ENCODE measurements around the gene ARMS2.

Gene ARMS2
- total RNA-seq: 0 reads per million in 3 experiments

DNA sequence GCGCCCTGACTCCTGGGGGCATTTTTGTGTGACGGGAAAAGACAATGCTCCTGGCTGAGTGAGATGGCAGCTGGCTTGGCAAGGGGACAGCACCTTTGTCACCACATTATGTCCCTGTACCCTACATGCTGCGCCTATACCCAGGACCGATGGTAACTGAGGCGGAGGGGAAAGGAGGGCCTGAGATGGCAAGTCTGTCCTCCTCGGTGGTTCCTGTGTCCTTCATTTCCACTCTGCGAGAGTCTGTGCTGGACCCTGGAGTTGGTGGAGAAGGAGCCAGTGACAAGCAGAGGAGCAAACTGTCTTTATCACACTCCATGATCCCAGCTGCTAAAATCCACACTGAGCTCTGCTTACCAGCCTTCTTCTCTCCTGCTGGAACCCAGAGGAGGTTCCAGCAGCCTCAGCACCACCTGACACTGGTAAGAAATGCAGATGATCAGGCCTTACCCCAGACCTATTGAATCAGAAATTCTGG lies at the start of gene ARMS2:
ARMS2 (plus strand) TSS at position 51 of the 478 bp plus-strand sequence; CDS start at position 126, 75 bp downstream.
- DNase-seq: no peak

DNA sequence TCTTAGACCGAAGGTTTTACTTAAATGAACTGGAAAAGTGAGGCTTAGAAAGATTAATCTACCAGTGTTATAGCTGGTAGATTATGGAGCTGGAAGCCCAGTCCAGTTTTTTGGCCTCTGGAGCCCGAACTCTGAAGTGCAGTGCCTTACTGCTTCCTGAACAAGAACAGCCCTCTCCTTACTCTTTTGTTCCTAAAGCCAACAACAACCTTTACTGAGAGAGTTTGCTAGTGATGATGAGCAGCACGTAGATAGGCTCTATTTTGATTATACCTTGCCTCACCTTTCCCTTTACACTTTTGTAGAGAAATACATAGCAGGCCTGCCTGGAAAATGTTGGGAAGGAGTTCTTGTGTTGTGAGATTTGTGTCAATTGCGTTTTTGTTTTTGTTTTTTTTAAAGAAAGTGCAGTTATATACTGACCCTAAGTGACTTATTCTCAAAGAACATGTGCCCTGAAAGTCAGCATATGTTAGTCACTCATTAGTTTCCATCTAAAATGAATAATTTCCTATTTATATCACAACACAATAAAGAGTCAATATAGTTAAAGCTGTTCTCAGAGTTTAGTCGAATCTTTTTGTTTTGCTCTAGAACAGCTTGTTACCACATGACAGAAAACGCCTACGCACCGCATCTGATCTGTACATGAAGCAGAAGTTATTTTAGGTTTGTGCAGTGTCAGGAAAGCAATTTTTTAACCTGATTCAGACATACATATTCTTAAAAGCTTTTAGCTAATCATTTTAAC lies 46.9 kb upstream of the ARMS2 start:
- peak; percentile 45 for DNase-seq

GRCh38 chr10:122413327-122413726 lies 41.1 kb upstream of the ARMS2 start:
- no peak for DNase-seq

GRCh38 chr10:122417667-122418066 lies 36.8 kb upstream of the ARMS2 start:
- no peak for DNase-seq

DNA sequence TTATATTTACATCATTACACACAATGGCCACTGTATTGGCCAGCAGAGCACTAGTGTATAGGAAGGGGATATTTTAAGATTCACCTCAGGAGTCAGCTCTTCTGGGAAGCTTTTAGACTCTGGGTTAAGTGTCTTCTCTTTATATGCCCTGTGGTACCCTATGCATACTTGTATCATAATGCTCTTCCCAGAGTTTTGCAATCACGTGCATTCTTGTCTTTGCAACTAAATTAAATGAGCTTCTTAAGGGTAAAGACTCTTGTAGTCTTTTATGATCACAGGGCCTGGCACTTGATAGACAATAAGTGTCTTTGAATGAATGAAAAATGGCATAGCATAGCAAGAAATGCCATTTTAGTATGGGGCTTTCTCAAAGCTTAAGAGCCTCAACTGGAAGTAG lies 35.4 kb upstream of the ARMS2 start:
- DNase-seq: no peak

GRCh38 chr10:122419876-122420623 lies 34.4 kb upstream of the ARMS2 start:
- no peak for DNase-seq

DNA sequence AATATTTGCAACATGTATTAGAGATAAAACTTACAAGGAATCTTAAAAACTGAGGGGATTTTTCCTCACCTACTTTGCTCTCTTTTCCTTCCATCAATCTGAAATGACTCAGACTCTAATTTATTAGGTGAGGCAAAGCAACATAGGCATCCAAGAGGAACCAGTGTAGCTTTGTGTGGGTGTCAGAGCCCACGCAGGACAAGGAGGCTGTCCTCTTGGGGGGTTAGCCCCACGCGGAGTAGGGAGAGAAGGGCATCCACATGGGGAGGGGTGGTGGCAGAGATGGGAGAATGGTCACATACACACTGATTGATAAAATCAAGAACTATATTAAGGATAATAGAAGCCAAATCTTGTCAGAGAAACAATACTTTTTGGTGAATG lies 33.8 kb upstream of the ARMS2 start:
- DNase-seq: no peak

GRCh38 chr10:122421054-122421625 lies 33.3 kb upstream of the ARMS2 start:
- DNase-seq: no peak

DNA sequence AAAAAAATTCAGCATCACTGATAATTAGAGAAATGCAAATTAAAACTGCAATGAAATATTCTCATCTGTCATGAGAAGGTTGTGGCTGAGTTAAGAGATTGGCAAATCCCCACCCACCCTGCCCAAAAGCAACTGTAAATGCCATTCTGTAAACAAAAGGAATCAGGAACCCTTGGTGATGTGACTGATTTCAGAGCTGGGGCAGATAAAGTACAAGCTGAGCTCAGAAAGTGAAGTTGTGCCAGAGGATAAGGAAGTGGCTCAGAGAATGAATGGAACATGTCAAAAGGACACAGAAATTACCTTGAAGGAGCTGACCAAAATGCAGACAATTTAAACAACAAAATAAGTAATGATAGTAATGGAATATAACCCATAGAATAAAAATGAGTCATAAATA lies 32.7 kb upstream of the ARMS2 start:
- no peak for DNase-seq

DNA sequence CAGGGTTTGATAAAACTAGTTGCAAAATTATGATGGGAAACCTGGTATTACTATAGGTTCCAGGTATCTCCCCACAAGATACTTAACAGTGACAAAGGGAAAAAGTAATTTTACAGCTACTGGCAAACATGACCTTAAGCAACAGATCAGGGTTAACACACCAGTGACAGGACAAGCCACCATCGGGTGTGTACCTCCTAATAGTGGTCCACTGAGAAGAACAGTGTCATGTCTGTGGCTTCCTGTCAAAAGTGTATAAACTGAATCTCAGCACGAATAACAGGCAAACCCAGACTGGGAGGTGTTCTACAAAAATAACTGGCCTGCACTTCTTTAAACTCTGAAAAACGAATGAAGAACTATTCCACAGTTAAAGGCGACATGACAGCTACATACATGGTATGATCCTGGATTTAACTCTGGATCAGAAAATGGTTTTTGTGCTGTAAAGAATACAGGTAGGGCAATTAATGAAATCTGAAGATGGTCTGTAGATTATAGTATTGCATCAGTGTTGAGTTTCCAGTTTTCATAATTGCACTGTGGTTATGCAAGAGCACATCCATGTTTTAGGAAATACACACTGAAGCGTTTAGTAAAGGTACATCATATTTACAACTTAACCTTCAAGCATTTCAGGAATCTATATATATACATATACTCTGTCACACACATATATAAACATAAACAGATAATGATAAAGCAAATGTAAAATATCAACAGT lies 32.0 kb upstream of the ARMS2 start:
- DNase-seq: no peak

- no peak for DNase-seq
Observed at GRCh38 chr10:122424059-122424458, 30.4 kb upstream of the ARMS2 start.

- DNase-seq: no peak
Observed at GRCh38 chr10:122426829-122427228, 27.6 kb upstream of the ARMS2 start.

- DNase-seq: no peak
Observed at GRCh38 chr10:122427280-122427679, 27.2 kb upstream of the ARMS2 start.

GRCh38 chr10:122435212-122435827 lies 19.1 kb upstream of the ARMS2 start:
- peak; percentile 54 for DNase-seq

GRCh38 chr10:122441961-122442360 lies 12.5 kb upstream of the ARMS2 start:
- DNase-seq: no peak

GRCh38 chr10:122445469-122445868 lies 9.0 kb upstream of the ARMS2 start:
- DNase-seq: no peak

DNA sequence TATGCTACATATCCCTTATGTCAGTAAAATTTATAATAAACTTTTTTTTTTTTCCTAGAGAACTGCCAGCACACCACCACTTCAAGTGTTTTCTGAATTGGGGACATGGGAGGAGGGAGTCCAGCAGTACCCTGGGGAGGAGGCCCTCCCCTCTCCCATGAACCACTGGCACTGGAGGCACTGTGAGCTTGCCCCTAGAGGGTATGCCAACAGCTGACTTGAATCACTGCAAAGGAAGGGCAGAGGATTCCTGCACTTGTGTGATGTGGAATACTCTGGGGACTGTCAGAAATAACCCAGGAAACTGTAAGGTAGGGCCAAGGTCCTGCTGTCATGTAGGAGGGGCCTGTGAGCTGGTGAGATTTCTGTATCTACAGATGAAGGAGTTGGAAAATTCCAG lies 8.5 kb upstream of the ARMS2 start:
- no peak for DNase-seq

GRCh38 chr10:122446668-122447423 lies 7.6 kb upstream of the ARMS2 start:
- DNase-seq: no peak

DNA sequence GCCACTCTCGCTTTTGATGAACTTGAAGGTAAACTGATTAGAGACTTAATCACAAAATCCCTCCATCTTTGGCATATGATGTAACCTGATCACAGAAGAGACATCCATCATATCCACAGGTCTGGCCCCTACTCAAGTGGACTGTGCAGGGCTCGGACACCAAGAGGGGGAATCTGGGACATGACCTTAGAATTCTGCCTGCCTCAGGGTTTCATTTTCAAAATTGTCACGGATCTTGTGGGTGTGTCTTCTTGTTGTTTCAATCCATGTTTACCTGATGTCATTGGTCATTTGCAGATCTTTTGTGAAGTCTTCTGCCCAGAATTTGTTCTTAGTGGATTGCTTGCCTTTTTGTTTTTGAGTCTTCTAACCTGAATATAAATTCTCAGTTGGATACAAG lies 5.9 kb upstream of the ARMS2 start:
- DNase-seq: no peak

DNA sequence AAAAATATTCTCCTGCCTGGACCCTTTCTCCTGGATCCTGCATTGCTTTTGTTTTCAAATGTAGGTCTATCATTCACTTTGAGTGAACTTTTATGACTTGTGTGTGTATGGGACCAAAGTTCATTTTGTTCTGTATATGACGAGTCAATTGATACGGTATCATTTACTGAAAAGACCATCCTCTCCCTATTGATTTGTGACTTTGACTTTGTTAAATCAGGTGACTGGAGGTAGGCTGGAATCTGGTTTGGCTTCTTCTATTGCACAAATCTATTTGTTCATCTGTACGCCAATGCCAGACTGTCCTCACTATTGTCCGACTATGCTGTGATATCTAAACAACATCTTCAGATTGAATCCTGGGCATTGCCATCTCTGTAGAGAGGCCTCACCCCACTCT lies 5.3 kb upstream of the ARMS2 start:
- DNase-seq: no peak

GRCh38 chr10:122450353-122450990 lies 4.0 kb upstream of the ARMS2 start:
- DNase-seq: no peak
